SK-N-SH treated with all-trans-retinoic acid at 6 μM for 48 hours (cell line): ENCODE results near the gene DDAH1.

ENCODE experiments used
- ATAC-seq: fragments of 200-7000 bp; cut with Tn5 transposase; 3 replicates; pipeline ENCODE4 v1.9.1; 2020; ENCODE audit warnings: mild to moderate bottlenecking, moderate library complexity
- ARNTL ChIP-seq: fragments of 450-650 bp; formaldehyde crosslinking; IDR thresholded peaks from 2 replicates; pipeline ENCODE4 v1.5.0; 2020; ENCODE audit warnings: low read depth, mild to moderate bottlenecking, moderate library complexity, borderline replicate concordance
- BACH2 ChIP-seq: fragments of 250-450 bp; sonication (Bioruptor Pico); IDR thresholded peaks from 2 replicates; pipeline ENCODE4 v1.9.0; 2021; ENCODE audit warnings: mild to moderate bottlenecking, borderline replicate concordance
- CREB5 ChIP-seq: fragments of 250-450 bp; sonication (Bioruptor Pico); IDR thresholded peaks from 2 replicates; pipeline ENCODE4 v1.5.1; 2020; ENCODE audit warnings: low read depth, mild to moderate bottlenecking, moderate library complexity
- ESRRG ChIP-seq: fragments of 250-450 bp; sonication (Bioruptor Pico); IDR thresholded peaks from 2 replicates; pipeline ENCODE4 v1.6.1; 2021; ENCODE audit warnings: mild to moderate bottlenecking
- GLIS3 ChIP-seq: fragments of 250-450 bp; sonication (Bioruptor Pico); IDR thresholded peaks from 2 replicates; pipeline ENCODE4 v1.5.0; 2020; ENCODE audit warnings: mild to moderate bottlenecking, moderate library complexity
- ISL1 ChIP-seq: fragments of 250-450 bp; sonication (Bioruptor Pico); IDR thresholded peaks from 2 replicates; pipeline ENCODE4 v2.1.2; 2022; ENCODE audit warnings: mild to moderate bottlenecking, moderate library complexity
- PATZ1 ChIP-seq: fragments of 250-450 bp; sonication (Bioruptor Pico); IDR thresholded peaks from 2 replicates; pipeline ENCODE4 v1.8.0; 2020; ENCODE audit warnings: mild to moderate bottlenecking, moderate library complexity, borderline replicate concordance
- PPARA ChIP-seq: fragments of 250-450 bp; sonication (Bioruptor Pico); IDR thresholded peaks from 2 replicates; pipeline ENCODE4 v1.5.0; 2020; ENCODE audit warnings: mild to moderate bottlenecking, borderline replicate concordance
- RARB ChIP-seq: fragments of 250-450 bp; sonication (Bioruptor Pico); IDR thresholded peaks from 2 replicates; pipeline ENCODE4 v1.8.0; 2021; ENCODE audit warnings: mild to moderate bottlenecking, moderate library complexity
- SNAI2 ChIP-seq: fragments of 250-450 bp; sonication (Bioruptor Pico); IDR thresholded peaks from 2 replicates; pipeline ENCODE4 v1.5.0; 2020; ENCODE audit warnings: mild to moderate bottlenecking, moderate library complexity
- TCF4 ChIP-seq: fragments of 250-450 bp; sonication (Bioruptor Pico); IDR thresholded peaks from 2 replicates; pipeline ENCODE4 v1.8.0; 2021; ENCODE audit warnings: mild to moderate bottlenecking, moderate library complexity, borderline replicate concordance
- TOX ChIP-seq: fragments of 250-450 bp; sonication (Bioruptor Pico); IDR thresholded peaks from 2 replicates; pipeline ENCODE4 v1.8.0; 2021; ENCODE audit warnings: mild to moderate bottlenecking, moderate library complexity, borderline replicate concordance
- ZC3H10 ChIP-seq: fragments of 250-450 bp; sonication (Bioruptor Pico); IDR thresholded peaks from 2 replicates; pipeline ENCODE4 v1.5.1; 2021; ENCODE audit warnings: mild to moderate bottlenecking, moderate library complexity
- ZFP3 ChIP-seq: fragments of 250-450 bp; sonication (Bioruptor Pico); IDR thresholded peaks from 2 replicates; pipeline ENCODE4 v1.5.0; 2020; ENCODE audit warnings: mild to moderate bottlenecking, moderate library complexity
- ZFP30 ChIP-seq: fragments of 450-650 bp; formaldehyde crosslinking; IDR thresholded peaks from 2 replicates; pipeline ENCODE4 v1.5.0; 2022; ENCODE audit warnings: mild to moderate bottlenecking, moderate library complexity
- ZNF565 ChIP-seq: fragments of 450-650 bp; formaldehyde crosslinking; conservative IDR thresholded peaks from 2 replicates; pipeline ENCODE4 v1.5.0; 2020; ENCODE audit warnings: low read depth, mild to moderate bottlenecking, moderate library complexity
- ZNF70 ChIP-seq: fragments of 450-650 bp; formaldehyde crosslinking; IDR thresholded peaks from 2 replicates; pipeline ENCODE4 v1.5.0; 2020; ENCODE audit warnings: mild to moderate bottlenecking, moderate library complexity
- ZNF8 ChIP-seq: fragments of 450-650 bp; formaldehyde crosslinking; IDR thresholded peaks from 2 replicates; pipeline ENCODE4 v1.5.0; 2020; ENCODE audit warnings: mild to moderate bottlenecking, moderate library complexity
- TF ChIP-seq, protein P1 (sequence below): fragments of 250-450 bp; sonication (Bioruptor Pico); IDR thresholded peaks from 2 replicates; pipeline ENCODE4 v1.5.0; 2020; ENCODE audit warnings: mild to moderate bottlenecking, moderate library complexity
- TF ChIP-seq, protein P2 (sequence below): fragments of 250-450 bp; sonication (Bioruptor Pico); IDR thresholded peaks from 2 replicates; pipeline ENCODE4 v1.8.0; 2021; ENCODE audit warnings: low read depth, mild to moderate bottlenecking, moderate library complexity, borderline replicate concordance

Gene DDAH1

GRCh38 chr1:85427331-85427730 lies 37.6 kb downstream of the DDAH1 start (continued):
- TF ChIP-seq TOX (CRISPR knock-in tag) (no peak), ZFP3 (CRISPR knock-in tag) (no peak), ZNF70 (CRISPR knock-in tag) (no peak), PPARA (CRISPR knock-in tag) (no peak), CREB5 (CRISPR knock-in tag) (no peak), BACH2 (CRISPR knock-in tag) (no peak)

- no peak for ATAC-seq
Measured at GRCh38 chr1:85421179-85421578, 43.8 kb downstream of the DDAH1 start.

DNA sequence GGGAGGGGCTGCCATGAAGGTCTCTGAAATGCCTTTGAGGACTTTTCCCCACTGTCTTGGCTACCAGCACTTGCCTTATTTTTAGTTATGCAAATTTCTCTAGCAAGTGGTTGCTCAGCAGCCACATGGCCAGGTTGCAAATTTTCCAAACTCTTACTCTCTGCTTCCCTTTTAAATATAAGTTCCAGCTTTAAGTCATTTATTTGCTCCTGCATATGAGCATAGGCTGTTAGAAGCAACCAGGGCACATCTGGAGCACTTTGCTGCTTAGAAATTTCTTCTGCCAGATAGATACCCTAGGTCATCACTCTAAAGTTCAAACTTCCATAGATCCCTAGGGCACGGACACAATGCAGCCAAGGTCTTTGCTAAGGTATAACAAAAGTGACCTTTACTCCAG lies 44.8 kb downstream of the DDAH1 start:
- TF ChIP-seq PPARA (CRISPR knock-in tag) (no peak), TOX (CRISPR knock-in tag) (no peak), SNAI2 (no peak), ZC3H10 (CRISPR knock-in tag) (no peak), PATZ1 (no peak), BACH2 (CRISPR knock-in tag) (no peak), RARB (no peak)
- ATAC-seq = no peak

More at GRCh38 chr1:85421179-85421578, 43.8 kb downstream of the DDAH1 start:
- TF ChIP-seq ZNF565 (CRISPR knock-in tag) = no peak
- TF ChIP-seq ZFP30 = no peak
- no peak for TF ChIP-seq ZNF8 (CRISPR knock-in tag)
- no peak for TF ChIP-seq ZFP3 (CRISPR knock-in tag)
- no peak for TF ChIP-seq ARNTL (CRISPR knock-in tag)
- no peak for TF ChIP-seq ESRRG
- TF ChIP-seq BACH2 (CRISPR knock-in tag) = no peak
- TF ChIP-seq ZC3H10 (CRISPR knock-in tag) = no peak
- TF ChIP-seq, protein P1, sequence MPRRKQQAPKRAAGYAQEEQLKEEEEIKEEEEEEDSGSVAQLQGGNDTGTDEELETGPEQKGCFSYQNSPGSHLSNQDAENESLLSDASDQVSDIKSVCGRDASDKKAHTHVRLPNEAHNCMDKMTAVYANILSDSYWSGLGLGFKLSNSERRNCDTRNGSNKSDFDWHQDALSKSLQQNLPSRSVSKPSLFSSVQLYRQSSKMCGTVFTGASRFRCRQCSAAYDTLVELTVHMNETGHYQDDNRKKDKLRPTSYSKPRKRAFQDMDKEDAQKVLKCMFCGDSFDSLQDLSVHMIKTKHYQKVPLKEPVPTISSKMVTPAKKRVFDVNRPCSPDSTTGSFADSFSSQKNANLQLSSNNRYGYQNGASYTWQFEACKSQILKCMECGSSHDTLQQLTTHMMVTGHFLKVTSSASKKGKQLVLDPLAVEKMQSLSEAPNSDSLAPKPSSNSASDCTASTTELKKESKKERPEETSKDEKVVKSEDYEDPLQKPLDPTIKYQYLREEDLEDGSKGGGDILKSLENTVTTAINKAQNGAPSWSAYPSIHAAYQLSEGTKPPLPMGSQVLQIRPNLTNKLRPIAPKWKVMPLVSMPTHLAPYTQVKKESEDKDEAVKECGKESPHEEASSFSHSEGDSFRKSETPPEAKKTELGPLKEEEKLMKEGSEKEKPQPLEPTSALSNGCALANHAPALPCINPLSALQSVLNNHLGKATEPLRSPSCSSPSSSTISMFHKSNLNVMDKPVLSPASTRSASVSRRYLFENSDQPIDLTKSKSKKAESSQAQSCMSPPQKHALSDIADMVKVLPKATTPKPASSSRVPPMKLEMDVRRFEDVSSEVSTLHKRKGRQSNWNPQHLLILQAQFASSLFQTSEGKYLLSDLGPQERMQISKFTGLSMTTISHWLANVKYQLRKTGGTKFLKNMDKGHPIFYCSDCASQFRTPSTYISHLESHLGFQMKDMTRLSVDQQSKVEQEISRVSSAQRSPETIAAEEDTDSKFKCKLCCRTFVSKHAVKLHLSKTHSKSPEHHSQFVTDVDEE (CRISPR knock-in tag) = no peak
- no peak for TF ChIP-seq ISL1 (CRISPR knock-in tag)
- TF ChIP-seq, protein P2, sequence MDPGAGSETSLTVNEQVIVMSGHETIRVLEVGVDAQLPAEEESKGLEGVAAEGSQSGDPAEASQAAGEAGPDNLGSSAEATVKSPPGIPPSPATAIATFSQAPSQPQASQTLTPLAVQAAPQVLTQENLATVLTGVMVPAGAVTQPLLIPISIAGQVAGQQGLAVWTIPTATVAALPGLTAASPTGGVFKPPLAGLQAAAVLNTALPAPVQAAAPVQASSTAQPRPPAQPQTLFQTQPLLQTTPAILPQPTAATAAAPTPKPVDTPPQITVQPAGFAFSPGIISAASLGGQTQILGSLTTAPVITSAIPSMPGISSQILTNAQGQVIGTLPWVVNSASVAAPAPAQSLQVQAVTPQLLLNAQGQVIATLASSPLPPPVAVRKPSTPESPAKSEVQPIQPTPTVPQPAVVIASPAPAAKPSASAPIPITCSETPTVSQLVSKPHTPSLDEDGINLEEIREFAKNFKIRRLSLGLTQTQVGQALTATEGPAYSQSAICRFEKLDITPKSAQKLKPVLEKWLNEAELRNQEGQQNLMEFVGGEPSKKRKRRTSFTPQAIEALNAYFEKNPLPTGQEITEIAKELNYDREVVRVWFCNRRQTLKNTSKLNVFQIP (CRISPR knock-in tag) = no peak
- no peak for TF ChIP-seq GLIS3
- no peak for TF ChIP-seq SNAI2
- TF ChIP-seq CREB5 (CRISPR knock-in tag) = no peak

- ATAC-seq = no peak
- TF ChIP-seq ZNF8 (CRISPR knock-in tag) (no peak), ESRRG (no peak), CREB5 (CRISPR knock-in tag) (no peak), TCF4 (CRISPR knock-in tag) (no peak), RARB (no peak), ZFP30 (no peak)
- TF ChIP-seq, all 23 proteins: peak for 0
Measured at GRCh38 chr1:85417876-85418275, 47.1 kb downstream of the DDAH1 start.
